ENCODE measurements around the gene RAB20.
"Not testable (repeated sequence)": the region's sequence is repeated elsewhere in the genome, so short reads cannot be mapped to it uniquely, and the experiment has no call there.

Gene RAB20

DNA sequence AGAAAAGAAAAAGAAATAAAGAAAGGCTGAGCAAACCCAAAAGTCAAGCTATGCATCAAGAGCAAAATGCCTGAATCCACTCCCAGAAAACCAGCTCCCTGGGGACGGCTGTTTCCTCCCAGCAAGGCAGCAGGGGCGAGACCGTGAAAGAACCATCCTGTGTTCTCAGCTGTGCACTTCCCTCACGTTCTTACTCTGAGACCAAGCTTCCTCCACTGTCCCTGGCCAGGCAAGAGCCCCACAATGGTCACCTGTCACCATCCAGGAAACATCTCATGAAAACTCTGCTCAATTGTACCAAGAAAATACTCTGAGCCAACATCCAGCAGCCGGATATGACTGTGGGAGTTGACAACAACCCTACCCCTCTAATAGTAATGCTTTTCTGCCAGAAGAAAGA lies 22.9 kb downstream of the RAB20 start:
- DNase-seq (ENCODE audit: extremely low spot score): no peak
- ChIA-PET POLR2A (interaction anchor here (0.5 to 1.0 kb wide), 2 partner anchors 13 to 317 kb away, joined by 5 to 7 read pairs; no protein-coding TSS in a partner anchor), CTCF (no interaction called here)
- TF ChIP-seq ARNT (IDR thresholded peaks at IDR 0.05): no peak
- TF ChIP-seq FOXM1 (IDR thresholded peaks at IDR 0.05; ENCODE audit: borderline replicate concordance): no peak

DNA sequence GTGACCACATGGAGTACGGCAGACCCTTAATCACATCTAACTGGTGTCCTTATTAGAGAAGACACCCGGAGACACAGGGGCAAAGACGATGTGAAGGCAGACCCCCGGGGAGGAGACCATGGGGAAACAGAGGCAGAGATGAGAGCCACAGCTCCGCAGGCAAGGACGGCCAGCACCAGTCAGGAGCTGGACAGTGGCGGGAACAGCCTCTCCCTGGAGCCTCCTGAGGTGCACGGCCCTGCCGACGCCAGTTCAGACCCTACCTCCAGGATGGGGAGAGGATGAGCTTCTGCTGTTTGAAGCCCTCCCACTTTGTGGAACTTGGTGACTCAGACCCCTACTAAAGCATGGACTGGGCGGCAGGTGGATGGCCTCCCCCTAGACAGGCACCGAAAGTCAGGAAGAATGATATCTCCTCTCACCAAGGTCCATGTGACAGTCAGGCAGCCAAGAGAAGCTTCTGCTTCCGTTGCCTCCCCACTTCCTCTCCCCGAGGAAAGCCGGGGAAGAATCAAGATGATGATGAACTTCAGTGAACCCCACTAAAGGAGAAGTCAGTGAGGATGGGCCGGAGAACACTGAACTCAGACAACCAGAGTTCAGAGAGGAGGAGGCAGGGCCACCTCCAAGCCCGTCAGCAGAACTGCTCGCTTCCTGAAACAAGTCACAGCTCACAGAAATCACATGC lies 25.4 kb downstream of the RAB20 start:
- no peak for DNase-seq (ENCODE audit: extremely low spot score)
- ChIA-PET CTCF (interaction anchor here (0.6 kb wide), 1 partner anchor 21 kb away, joined by 4 read pairs; no protein-coding TSS in a partner anchor), POLR2A (no interaction called here)
- no peak for TF ChIP-seq SP1 (IDR thresholded peaks at IDR 0.05)
- TF ChIP-seq FOXK2 (IDR thresholded peaks at IDR 0.05): no peak
- TF ChIP-seq SUZ12 (IDR thresholded peaks at IDR 0.05): no peak
- TF ChIP-seq, protein P1, sequence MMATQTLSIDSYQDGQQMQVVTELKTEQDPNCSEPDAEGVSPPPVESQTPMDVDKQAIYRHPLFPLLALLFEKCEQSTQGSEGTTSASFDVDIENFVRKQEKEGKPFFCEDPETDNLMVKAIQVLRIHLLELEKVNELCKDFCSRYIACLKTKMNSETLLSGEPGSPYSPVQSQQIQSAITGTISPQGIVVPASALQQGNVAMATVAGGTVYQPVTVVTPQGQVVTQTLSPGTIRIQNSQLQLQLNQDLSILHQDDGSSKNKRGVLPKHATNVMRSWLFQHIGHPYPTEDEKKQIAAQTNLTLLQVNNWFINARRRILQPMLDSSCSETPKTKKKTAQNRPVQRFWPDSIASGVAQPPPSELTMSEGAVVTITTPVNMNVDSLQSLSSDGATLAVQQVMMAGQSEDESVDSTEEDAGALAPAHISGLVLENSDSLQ (IDR thresholded peaks at IDR 0.05): no peak
- no peak for TF ChIP-seq ZNF384 (IDR thresholded peaks at IDR 0.05)
- no peak for TF ChIP-seq HDGF (IDR thresholded peaks at IDR 0.05; ENCODE audit: borderline replicate concordance)
- TF ChIP-seq BHLHE40 (IDR thresholded peaks at IDR 0.05; ENCODE audit: borderline replicate concordance): no peak
- TF ChIP-seq FOXM1 (IDR thresholded peaks at IDR 0.05; ENCODE audit: borderline replicate concordance): no peak
- no peak for TF ChIP-seq L3MBTL2 (conservative IDR thresholded peaks at IDR 0.05)
- no peak for TF ChIP-seq ARNT (IDR thresholded peaks at IDR 0.05)
- TF ChIP-seq TARDBP (IDR thresholded peaks at IDR 0.05): no peak
- no peak for TF ChIP-seq ELF4 (IDR thresholded peaks at IDR 0.05)
- TF ChIP-seq FOXA1 (IDR thresholded peaks at IDR 0.05): no peak
- TF ChIP-seq LEF1 (IDR thresholded peaks at IDR 0.05; ENCODE audit: borderline replicate concordance): no peak
- TF ChIP-seq NFRKB (IDR thresholded peaks at IDR 0.05): no peak

DNA sequence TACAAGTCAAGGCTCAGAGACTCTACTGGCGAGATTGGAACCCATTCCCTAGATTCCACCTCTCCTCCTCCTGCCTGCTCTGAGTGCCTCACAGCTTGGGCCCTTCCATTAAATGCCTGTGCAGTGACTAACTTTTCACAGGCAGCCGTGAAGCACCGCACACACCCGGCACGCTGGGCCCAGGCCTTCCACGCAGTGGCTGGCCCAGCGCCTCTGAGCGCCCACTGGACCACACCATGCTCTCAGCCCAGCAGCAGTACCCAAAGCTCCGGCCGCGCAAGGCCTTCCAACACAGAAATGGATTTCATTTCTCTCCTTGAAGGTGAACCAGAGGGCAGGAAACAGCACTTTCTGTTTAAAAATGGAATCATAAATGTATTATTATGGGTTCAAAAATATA lies 26.0 kb downstream of the RAB20 start:
- ChIA-PET POLR2A (no interaction called here), CTCF (no interaction called here)
- DNase-seq (ENCODE audit: extremely low spot score): no peak
- no peak for TF ChIP-seq SP1 (IDR thresholded peaks at IDR 0.05)
- TF ChIP-seq FOXA1 (IDR thresholded peaks at IDR 0.05): no peak
- no peak for TF ChIP-seq NFRKB (IDR thresholded peaks at IDR 0.05)
- TF ChIP-seq, protein P1 (IDR thresholded peaks at IDR 0.05): no peak
- no peak for TF ChIP-seq LEF1 (IDR thresholded peaks at IDR 0.05; ENCODE audit: borderline replicate concordance)
- no peak for TF ChIP-seq ARNT (IDR thresholded peaks at IDR 0.05)
- TF ChIP-seq CTBP1 (IDR thresholded peaks at IDR 0.05; ENCODE audit: borderline replicate concordance): no peak
- no peak for TF ChIP-seq SUZ12 (IDR thresholded peaks at IDR 0.05)
- TF ChIP-seq BHLHE40 (IDR thresholded peaks at IDR 0.05; ENCODE audit: borderline replicate concordance): no peak
- no peak for TF ChIP-seq L3MBTL2 (conservative IDR thresholded peaks at IDR 0.05)
- TF ChIP-seq TARDBP (IDR thresholded peaks at IDR 0.05): no peak
- TF ChIP-seq HDGF (IDR thresholded peaks at IDR 0.05; ENCODE audit: borderline replicate concordance): no peak
- TF ChIP-seq FOXK2 (IDR thresholded peaks at IDR 0.05): no peak
- TF ChIP-seq ZNF384 (IDR thresholded peaks at IDR 0.05): no peak
- no peak for TF ChIP-seq FOXM1 (IDR thresholded peaks at IDR 0.05; ENCODE audit: borderline replicate concordance)
- TF ChIP-seq ELF4 (IDR thresholded peaks at IDR 0.05): no peak

DNA sequence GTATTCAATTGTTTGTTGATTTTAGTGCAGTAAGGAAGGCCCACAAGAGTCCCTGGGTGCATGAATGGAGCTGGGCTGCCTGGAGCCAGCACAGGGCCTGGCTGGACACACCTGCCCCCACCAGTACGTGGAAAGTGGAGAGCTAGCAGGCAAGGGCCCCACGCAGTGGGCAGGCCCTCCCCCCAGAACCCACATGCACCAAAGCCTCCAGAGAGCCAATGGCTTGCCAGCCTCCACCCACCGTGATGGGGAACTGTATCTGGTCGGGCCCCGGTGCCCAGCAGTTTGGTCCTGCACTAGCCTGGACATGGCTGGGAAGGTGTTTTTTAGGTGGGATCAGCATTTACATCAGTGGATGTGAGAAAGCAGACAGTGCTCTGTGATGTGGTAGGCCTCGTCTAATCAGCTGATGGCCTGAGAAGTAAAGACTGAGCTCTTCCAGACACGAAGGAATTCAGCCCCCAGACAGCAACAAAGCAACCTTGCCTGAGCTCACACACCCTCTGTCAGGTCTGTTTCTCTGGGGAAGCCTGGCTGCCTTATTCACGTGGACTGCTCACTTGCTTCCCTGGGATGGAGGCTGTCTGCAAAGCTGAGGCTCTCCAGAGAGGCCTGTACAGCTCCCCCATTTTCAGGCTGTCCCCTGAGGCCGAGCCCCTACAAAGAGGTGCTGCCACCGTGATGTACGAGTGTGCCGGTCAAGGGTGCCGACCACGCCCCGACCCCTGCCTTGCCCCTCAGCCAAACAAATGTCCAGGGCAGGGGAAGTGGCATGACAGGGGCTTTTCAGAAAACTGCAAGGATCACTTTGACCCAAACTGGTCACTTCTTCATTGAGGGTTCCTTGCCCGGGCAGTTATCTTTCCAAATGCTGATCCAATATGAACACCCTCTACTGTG lies 27.5 kb downstream of the RAB20 start:
- ChIA-PET POLR2A (interaction anchor here (0.6 kb wide), 1 partner anchor 181 kb away, joined by 3 read pairs; no protein-coding TSS in a partner anchor), CTCF (no interaction called here)
- no peak for DNase-seq (ENCODE audit: extremely low spot score)
- no peak for TF ChIP-seq BHLHE40 (IDR thresholded peaks at IDR 0.05; ENCODE audit: borderline replicate concordance)
- TF ChIP-seq ELF4 (IDR thresholded peaks at IDR 0.05): no peak
- no peak for TF ChIP-seq FOXA1 (IDR thresholded peaks at IDR 0.05)
- TF ChIP-seq L3MBTL2 (conservative IDR thresholded peaks at IDR 0.05): no peak
- TF ChIP-seq ZNF384 (IDR thresholded peaks at IDR 0.05): no peak
- TF ChIP-seq LEF1 (IDR thresholded peaks at IDR 0.05; ENCODE audit: borderline replicate concordance): no peak
- TF ChIP-seq NFRKB (IDR thresholded peaks at IDR 0.05): no peak
- TF ChIP-seq FOXK2 (IDR thresholded peaks at IDR 0.05): no peak
- TF ChIP-seq FOXM1 (IDR thresholded peaks at IDR 0.05; ENCODE audit: borderline replicate concordance): no peak
- no peak for TF ChIP-seq ARNT (IDR thresholded peaks at IDR 0.05)
- TF ChIP-seq HDGF (IDR thresholded peaks at IDR 0.05; ENCODE audit: borderline replicate concordance): no peak
- no peak for TF ChIP-seq SP1 (IDR thresholded peaks at IDR 0.05)
- no peak for TF ChIP-seq SUZ12 (IDR thresholded peaks at IDR 0.05)
- TF ChIP-seq TARDBP (IDR thresholded peaks at IDR 0.05): no peak
- no peak for TF ChIP-seq CTBP1 (IDR thresholded peaks at IDR 0.05; ENCODE audit: borderline replicate concordance)

DNA sequence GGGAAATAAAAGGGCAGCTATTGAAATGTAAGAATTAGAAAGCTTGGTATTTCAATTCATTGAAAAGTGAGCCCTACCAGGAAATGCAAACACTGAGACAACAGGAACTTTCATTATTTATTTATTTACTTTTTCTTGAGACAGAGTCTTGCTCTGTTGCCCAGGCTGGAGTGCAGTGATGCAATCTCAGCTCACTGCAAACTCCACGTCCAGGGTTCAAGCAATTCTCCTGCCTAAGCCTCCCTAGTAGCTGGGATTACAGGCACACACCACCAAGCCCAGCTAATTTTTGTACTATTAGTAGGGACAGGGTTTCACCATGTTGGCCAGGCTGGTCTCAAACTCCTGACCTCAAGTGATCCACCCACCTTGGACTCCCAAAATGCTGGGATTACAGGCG lies 29.3 kb downstream of the RAB20 start:
- POLR2A ChIA-PET: interaction anchor here (0.6 kb wide), 1 partner anchor 194 kb away, joined by 3 read pairs; no protein-coding TSS in a partner anchor
- CTCF ChIA-PET; DNase-seq (ENCODE audit: extremely low spot score): not testable (repeated sequence)

DNA sequence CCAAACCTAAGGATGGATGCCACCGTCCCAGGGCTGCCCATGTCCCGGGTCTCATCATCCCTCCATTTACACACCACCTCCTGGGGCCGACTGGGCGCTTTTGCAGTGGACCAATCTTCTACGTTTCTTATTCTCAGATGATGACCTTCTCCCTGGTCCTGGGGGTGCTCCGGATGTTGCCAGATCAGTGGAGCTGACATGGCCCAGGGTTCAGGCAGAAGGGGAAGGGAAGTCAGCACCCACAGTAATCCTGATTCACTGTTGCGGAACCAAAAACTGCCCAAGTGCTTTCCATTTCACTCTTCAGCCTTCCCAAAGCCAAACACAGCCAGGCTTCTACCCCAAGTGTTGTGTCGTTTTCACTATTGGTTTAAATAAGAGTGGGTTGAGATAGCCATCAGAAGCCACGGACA lies 29.8 kb downstream of the RAB20 start:
- CTCF ChIA-PET: no interaction called here

More for the DNA sequence above, 29.8 kb downstream of the RAB20 start:
- no peak for TF ChIP-seq ZNF384 (IDR thresholded peaks at IDR 0.05)
- TF ChIP-seq HDGF (IDR thresholded peaks at IDR 0.05; ENCODE audit: borderline replicate concordance): no peak
- TF ChIP-seq BHLHE40 (IDR thresholded peaks at IDR 0.05; ENCODE audit: borderline replicate concordance): no peak
- no peak for TF ChIP-seq LEF1 (IDR thresholded peaks at IDR 0.05; ENCODE audit: borderline replicate concordance)
- no peak for TF ChIP-seq SP1 (IDR thresholded peaks at IDR 0.05)
- no peak for TF ChIP-seq FOXM1 (IDR thresholded peaks at IDR 0.05; ENCODE audit: borderline replicate concordance)
- TF ChIP-seq TARDBP (IDR thresholded peaks at IDR 0.05): no peak
- no peak for TF ChIP-seq ARNT (IDR thresholded peaks at IDR 0.05)
- no peak for TF ChIP-seq FOXA1 (IDR thresholded peaks at IDR 0.05)
- TF ChIP-seq NFRKB (IDR thresholded peaks at IDR 0.05): no peak
- TF ChIP-seq L3MBTL2 (conservative IDR thresholded peaks at IDR 0.05): no peak
- TF ChIP-seq ELF4 (IDR thresholded peaks at IDR 0.05): no peak
- TF ChIP-seq, protein P1 (IDR thresholded peaks at IDR 0.05): no peak
- TF ChIP-seq SUZ12 (IDR thresholded peaks at IDR 0.05): no peak
- no peak for TF ChIP-seq FOXK2 (IDR thresholded peaks at IDR 0.05)
- TF ChIP-seq CTBP1 (IDR thresholded peaks at IDR 0.05; ENCODE audit: borderline replicate concordance): no peak
- POLR2A ChIA-PET: interaction anchor here (0.6 kb wide), 1 partner anchor 193 kb away, joined by 3 read pairs; no protein-coding TSS in a partner anchor
- DNase-seq (ENCODE audit: extremely low spot score): no peak
